ENCODE measurements around the gene IL9R. TPM values are rescaled to one million over a fixed set of nuclear protein-coding genes. Genes with fewer than 3 reads are reported as not detected.
"Not testable (repeated sequence)": the region's sequence is repeated elsewhere in the genome, so short reads cannot be mapped to it uniquely, and the experiment has no call there.

Gene IL9R, protein sequence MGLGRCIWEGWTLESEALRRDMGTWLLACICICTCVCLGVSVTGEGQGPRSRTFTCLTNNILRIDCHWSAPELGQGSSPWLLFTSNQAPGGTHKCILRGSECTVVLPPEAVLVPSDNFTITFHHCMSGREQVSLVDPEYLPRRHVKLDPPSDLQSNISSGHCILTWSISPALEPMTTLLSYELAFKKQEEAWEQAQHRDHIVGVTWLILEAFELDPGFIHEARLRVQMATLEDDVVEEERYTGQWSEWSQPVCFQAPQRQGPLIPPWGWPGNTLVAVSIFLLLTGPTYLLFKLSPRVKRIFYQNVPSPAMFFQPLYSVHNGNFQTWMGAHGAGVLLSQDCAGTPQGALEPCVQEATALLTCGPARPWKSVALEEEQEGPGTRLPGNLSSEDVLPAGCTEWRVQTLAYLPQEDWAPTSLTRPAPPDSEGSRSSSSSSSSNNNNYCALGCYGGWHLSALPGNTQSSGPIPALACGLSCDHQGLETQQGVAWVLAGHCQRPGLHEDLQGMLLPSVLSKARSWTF
- not detected for total RNA-seq

DNA sequence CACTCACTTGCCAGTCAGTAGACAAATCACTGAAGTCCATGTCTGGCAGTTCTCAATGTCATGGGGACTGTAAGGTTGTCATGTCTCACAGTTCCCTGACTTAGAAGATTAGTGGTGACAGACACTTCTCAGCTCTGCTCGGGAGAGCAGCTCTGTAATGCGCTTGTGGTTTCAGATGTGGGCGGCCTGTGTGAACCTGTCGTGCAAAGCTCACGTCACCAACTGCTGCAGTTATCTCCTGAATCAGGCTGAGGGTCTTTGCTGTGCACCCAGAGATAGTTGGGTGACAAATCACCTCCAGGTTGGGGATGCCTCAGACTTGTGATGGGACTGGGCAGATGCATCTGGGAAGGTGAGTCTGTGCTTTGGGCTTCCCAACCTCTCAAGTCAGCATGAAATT lies at the start of gene IL9R:
IL9R (plus strand) TSS at position 261 of the 400 bp plus-strand sequence; CDS start at position 325, 64 bp downstream.
- no peak for ATAC-seq
- DNase-seq (ENCODE audit: low spot score): no peak
- intact Hi-C loops (cut with DNase I): no loop called here

DNA sequence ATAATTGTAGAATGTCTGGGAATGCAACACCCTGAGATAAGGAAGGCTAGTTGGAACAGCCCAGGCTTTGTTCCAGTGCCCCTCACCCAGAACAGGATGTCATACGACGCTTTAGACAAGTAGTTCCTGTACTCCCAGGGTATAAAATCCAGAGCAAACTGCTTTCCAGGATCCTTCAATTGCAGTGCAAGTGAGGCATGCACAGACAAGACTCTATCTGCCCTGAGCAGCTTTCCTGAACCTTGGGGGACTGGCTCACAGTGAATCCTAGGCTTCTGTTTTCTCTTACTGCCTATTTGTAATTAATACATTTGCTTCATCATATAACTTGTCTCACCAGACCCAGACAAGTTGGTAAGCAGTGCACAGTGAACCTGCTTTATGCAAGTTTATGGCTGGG lies 48.4 kb upstream of the IL9R start:
- no peak for ATAC-seq
- DNase-seq (ENCODE audit: low spot score): no peak
- intact Hi-C loops (cut with DNase I): no loop called here

DNA sequence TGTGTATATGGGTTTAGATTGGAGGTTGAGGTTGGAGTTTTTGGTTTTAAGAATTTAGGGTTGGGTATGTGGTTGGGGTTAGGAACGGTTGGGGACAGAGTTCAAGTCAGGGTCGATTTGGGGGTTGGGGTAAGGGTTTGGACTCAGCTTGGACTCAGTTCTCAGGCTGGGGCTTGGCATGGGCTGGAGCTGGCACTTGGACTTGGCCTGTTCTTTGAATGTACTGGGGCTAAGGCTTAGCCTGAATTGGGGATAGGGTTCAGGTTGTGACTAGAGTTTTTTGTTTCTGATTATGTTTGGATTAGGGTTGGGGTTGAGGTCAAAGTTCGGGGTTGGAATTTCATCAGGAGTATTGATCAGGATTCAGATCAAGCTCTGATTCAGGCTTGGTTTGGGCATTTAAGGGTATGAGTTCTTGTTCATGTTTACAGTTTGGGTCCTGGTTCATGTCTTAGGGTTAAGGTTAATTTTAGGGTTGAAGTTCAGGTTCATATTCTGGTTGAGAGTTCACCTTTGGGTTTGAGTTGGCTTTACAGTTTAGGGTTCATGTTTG lies 46.2 kb upstream of the IL9R start:
- intact Hi-C loops (cut with DNase I): no loop called here
- DNase-seq (ENCODE audit: low spot score) (no peak), ATAC-seq (no peak)

DNA sequence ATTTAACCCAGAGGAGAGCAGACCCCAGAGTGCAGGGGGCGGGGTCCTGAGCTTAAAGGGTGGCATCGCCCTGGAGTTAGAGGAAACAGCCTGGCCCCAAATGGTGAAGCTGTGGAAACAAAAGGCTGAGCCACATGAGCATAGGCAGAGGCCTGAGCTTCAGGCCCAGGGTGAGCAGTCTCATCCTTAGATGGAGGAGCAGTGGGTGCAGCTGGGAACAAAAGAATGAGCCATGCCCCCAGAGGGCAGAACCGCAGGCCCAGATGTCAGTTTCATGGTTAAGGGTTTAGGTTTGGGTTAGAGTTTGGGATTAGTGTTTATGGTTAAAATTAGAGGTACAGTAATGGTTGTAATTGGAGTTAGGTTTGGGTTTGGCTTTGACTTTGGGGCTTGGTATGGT lies 44.4 kb upstream of the IL9R start:
- intact Hi-C loops (cut with DNase I): no loop called here
- ATAC-seq (no peak), DNase-seq (ENCODE audit: low spot score) (no peak)

DNA sequence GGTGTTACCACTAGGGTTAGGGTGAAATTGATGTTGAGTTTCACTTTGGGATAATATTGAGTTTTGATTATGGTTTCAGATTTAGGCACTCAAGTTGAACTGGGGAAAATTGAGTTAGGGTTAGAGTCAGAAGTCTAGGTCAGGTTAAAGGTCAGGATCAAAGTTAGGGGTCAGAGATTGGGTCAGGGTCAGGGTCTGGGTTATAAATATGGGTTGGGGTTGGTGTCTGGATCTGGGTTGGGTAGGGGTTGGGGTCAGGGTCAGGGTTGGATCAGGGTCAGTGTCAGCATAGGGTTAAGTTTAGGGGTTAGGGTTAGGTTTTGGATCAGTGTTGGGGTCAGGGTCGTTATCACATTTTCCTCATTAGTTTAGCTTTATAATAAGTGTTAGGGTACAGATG lies 42.7 kb upstream of the IL9R start:
- DNase-seq (ENCODE audit: low spot score) (no peak), ATAC-seq (no peak)
- intact Hi-C loops (cut with DNase I): no loop called here

DNA sequence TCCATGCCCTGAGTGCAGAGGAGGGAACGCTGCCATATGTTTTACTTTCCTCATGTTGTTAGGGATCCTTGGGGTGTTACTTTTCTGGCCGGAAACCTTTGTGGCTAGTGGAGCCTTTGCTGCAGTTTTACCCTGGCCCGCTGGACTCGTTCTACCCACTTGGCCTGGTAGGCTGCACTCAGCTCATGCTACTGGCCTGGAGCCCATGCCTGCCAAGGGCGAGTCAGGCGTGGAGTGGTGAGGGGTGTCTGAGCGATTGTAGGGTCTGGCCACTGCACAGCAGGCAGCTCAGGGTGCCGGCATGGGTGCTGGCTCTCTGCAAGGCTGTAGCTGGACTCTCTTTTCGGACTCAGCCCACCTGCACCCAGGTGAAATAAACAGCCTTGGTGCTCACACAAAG lies 41.4 kb upstream of the IL9R start:
- intact Hi-C loops (cut with DNase I): no loop called here
- ATAC-seq: no peak
- no peak for DNase-seq (ENCODE audit: low spot score)

DNA sequence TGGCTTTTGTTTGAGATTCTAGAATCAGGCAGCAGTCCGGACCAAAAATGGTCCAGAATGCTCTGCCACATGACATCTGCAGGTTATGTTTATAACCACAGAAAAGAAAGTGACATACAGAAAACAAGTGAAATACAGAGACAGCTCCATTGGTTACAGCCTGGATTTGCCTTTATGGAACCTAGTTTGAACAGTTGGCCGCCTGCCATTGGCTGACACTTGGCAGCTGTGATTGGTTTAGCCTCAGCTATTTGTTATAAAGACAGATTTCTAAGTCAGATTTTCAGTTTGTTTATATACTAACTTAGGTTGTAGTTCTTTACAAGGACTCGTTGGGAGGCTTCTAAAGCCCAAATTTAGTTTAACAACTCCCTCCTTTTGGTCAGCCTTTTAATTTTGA lies 40.8 kb upstream of the IL9R start:
- DNase-seq (ENCODE audit: low spot score) (no peak), ATAC-seq (no peak)
- intact Hi-C loops (cut with DNase I): no loop called here

DNA sequence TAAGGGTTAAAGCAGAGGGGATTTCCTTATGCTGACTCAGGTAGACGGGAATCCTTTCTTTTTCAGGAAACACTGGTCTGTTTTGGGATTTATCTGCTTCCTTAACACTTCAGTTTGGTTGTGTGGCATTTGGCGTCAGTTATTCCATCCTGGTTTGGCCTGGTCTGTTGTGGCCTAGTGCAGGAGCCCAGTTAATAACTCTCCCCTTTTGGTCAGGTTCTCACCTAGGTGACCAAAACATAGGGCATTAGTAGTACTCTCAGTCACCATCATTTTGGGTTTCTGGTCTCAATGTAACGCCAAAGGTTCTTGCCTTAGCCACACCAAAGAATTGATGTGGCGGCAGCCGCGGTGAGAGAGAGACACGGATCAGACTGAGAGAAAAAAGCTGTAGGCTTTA lies 39.7 kb upstream of the IL9R start:
- intact Hi-C loops (cut with DNase I): no loop called here
- no peak for DNase-seq (ENCODE audit: low spot score)
- no peak for ATAC-seq

DNA sequence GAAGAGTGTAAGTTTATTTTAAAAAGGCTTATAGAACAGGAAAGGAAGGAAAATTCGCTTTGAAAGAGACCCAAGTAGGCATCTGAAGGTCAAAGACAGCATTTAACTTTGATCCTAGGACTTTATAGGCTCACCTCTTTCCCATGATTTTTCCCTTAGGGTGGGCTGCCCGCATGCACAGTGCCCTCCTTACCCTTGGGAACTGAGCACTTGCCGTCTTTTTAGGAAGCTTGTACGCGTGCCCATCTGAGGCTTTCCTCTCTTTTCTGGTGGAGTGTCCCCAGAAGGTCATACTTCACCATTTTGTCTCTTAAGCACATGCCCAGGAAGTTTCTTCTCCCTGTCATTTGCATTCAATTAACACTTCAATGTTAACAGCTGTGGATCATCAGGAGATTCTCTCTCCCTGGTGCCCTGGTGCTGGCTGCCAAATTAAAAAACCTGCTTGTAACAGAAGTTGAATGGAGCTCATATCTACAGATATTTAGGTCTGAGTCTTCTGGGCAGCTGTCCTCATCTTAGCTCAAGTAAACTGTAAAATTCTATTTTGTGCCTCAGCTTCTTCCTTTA lies 38.4 kb upstream of the IL9R start:
- intact Hi-C loops (cut with DNase I): no loop called here
- ATAC-seq: no peak
- DNase-seq (ENCODE audit: low spot score): no peak

DNA sequence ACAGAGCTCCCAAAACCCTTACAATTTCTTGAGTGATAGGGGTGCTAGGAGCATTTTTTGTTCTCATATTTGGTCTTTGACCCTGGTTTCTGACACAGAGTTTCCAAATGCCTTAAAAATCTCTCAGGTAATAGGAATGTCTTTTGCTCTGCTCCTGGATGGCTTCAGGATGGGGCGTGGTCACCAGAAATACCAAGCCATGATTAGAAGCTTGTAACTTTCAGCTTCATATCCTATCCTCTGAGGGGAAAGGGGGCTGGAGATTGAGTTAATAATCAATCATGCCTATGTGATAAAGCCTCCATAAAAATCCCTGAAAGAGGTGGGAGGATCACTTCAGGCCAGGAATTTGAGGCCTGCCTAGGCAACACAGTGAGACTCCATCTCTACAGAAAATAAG lies 34.6 kb upstream of the IL9R start:
- DNase-seq (ENCODE audit: low spot score) (no peak), ATAC-seq (no peak)
- intact Hi-C loops (cut with DNase I): no loop called here

DNA sequence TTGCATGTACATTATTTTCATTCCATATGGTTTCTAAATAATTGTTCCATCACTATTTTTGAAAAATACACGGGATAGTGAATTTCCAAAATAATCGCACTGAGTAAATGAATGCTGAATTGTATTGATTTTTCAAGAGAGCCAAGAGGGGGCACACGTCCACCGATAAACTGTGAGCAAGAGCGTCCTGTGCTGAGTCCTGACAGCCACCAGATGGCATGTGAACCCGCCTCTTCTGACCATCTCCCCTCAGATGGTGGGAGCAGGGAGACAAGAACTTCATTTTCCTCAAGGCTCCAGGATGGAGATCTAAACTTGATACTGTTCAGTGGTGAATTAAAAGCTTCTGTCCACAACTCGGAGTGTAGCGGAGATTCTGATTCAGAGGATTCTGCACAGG lies 30.6 kb upstream of the IL9R start:
- intact Hi-C loops (cut with DNase I): no loop called here
- DNase-seq (ENCODE audit: low spot score) (no peak), ATAC-seq (no peak)

DNA sequence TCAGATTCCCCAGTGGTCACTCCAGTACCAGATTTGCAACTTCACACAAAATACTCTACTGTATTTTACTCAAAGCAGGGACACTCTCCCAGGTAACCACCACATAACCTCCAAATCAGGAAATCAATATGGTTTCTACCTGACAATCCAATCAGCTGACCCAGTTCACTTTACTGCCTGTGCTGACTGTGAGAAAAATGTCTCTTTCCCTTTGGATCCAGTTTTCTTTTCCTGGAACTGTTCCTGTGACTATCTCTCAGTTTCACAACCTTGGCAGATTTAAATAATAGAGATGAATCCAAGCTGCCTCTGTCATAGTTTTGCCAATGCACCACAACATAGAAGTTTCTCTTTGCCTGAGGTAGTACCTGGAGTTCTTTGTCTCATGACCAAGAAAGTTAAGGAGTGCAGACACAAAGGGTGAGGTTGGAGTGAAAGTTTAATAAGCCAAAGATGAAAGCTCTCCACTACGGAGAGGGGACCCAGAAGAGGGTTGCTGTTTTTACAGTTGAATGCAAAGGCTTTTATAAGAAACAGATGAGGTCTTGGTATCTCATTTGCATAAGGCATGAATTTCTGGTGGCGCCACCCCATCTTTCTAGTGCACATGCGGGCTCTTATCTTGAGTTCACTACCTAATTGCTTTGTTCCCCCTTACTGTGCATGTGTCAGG lies 29.7 kb upstream of the IL9R start:
- intact Hi-C loops (cut with DNase I): no loop called here
- DNase-seq (ENCODE audit: low spot score): no peak
- no peak for ATAC-seq

DNA sequence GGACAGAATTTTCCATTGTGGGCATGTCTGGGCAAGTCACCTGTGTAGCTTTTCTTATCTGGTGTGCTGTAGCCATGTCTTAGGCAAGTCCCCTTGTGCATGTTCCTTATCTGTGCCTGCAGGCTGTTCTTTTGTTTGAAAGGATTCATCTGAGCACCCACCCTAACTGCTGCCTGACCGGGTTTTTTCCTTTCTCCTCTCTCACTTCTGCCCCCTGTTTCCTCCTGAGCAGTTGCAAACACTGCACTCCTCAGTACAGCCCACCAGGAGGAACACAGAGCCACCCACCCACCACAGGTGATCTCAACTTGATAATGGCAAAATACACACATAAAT lies 29.2 kb upstream of the IL9R start:
- ATAC-seq (no peak), DNase-seq (ENCODE audit: low spot score) (no peak)
- intact Hi-C loops (cut with DNase I): no loop called here

DNA sequence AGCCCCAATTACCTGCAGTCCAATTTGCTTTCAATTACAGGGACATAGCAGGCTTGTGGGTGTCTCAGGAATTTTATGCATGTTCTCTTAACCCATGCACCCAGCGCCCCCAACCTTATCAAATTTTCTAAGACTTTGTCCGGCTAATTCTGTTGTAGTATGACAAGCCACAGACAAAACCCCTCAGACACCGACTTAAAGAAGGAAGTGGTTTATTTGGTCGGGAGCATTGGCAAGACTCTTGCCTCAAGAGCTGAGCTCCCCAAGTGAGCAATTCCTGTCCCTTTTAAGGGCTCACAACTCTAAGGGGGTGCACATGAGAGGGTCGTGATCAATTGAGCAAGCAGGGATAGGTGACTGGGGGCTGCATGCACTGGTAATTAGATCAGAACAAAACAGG lies 28.7 kb upstream of the IL9R start:
- no peak for ATAC-seq
- no peak for DNase-seq (ENCODE audit: low spot score)
- intact Hi-C loops (cut with DNase I): no loop called here

DNA sequence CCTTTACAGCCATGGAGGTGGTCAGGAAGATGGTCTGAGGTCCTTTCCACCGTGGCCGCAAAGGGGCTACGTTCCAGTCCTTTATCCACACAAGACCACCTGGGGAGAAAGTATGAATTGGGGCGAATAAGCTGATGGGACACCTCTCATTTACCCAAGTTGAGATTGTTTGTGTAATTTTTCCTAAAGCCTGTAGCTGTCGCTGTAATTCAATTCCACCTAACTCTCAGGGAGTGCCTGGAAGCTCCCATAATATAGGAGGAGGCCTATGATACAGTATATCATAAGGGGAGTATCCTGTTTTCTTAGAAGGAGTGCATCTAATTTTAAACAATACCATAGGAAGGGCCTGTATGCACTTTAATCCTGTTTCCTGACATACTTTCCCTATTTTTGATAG lies 25.8 kb upstream of the IL9R start:
- DNase-seq (ENCODE audit: low spot score); intact Hi-C loops (cut with DNase I); ATAC-seq: not testable (repeated sequence)

DNA sequence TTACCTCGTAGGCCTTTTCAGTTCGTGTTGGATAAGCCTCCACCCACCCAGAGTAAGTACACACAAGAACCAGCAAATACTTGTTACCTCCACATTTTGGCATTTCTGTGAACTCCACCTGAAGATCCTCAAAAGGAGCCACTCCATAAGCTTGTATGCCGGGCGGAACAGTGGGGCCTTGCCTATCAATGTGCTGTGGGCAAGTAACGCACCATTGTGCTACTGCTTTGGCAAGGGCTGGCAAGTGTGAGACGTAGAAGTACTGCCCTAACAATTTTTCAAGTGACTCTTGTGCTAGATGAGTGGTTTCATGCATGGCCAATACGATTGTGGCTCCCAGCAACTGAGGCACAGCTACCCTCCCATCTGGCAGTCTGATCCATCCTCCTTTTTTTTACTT lies 25.3 kb upstream of the IL9R start:
- ATAC-seq; intact Hi-C loops (cut with DNase I); DNase-seq (ENCODE audit: low spot score): not testable (repeated sequence)

DNA sequence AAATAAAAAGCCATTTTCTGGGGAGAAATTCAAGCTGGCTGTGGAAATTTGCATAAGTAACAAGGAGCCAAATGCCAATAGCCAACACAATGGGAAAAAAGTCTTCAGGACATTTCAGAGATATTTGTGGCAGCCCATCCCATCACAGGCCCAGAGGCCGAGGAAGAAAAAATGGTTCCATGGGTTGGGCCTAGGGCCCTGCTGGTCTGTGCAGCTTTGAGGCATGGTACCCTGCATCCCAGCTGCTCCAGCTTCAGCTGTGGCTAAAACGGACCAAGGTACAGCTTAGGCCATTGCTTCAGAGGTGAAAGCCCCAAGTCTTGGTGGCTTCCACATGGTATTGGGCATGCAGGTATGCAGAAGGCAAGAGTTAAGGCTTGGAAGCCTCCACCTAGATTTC lies 14.2 kb upstream of the IL9R start:
- intact Hi-C loops (cut with DNase I): no loop called here
- no peak for DNase-seq (ENCODE audit: low spot score)
- ATAC-seq: no peak

DNA sequence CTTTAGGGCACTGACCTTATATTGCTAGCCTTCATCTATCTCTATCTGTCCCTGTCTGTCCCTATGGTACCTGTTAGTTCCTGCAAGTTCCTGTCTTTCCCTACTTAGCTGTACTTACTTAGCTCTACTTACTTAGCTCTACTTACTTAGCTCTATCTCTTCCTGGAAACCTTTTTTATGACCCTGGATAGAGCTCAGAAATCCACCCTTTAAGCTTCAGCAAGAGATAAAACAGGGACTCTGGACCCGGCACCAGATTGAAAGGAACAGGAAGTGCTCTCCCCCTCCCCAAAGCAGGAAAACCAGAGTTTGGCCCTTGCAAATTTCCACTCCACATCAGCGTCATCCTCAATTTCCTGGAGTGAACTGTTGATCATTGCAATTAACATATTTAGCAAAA lies 12.3 kb upstream of the IL9R start:
- no peak for DNase-seq (ENCODE audit: low spot score)
- intact Hi-C loops (cut with DNase I): no loop called here
- no peak for ATAC-seq

DNA sequence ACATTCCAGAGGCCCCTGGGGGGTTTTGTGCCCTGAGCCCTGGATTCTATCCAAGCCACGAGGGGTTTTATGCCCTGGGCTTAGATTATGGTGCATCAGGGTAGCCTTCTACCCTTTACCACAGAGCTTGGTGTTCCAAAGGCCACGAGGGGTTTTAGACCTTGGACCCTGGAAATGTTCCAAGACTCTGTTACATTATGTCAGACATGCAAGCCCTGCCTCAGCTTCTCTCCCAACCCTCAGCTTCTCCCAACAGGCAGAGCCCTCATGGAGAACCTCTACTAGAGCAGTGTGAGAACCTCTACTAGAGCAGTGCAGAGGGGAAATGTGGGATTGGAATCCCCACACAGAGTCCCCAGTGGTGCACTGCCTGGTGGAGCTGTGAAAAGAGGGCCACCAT lies 10.5 kb upstream of the IL9R start:
- intact Hi-C loops (cut with DNase I); DNase-seq (ENCODE audit: low spot score); ATAC-seq: not testable (repeated sequence)

DNA sequence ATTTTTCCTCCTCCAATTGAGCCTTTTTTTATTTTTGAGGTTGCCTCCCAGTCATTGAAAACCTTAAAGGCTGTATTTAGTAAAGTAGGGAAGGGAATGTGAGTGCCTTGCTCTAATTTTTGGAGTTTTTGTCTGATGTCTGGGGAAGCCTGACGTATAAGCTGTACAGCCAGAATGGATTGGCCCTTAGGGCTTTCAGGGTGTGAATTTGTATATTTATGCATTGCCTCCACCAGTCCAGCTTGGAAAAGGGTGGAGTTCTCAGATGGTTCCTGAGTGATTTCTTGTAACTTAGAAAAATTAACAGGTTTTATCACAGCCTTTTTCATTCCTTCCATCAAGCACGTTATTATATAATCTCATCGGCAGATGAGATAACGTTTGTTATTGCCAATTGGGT lies 8.6 kb upstream of the IL9R start:
- ATAC-seq: no peak
- intact Hi-C loops (cut with DNase I): no loop called here
- no peak for DNase-seq (ENCODE audit: low spot score)

Measured in sciatic nerve (tissue), 2 donors.